Effector memory CD4-positive, alpha-beta T cell (primary cell): ENCODE data around the gene RPL12.

Source experiments
- DNase-seq, 3 donors: peaks; one replicate each; pipeline ENCODE4 v3.0.0-alpha.2; 2020
- H3K27ac ChIP-seq: 2 replicates; pipeline ENCODE4 v1.7.0; 2013; ENCODE audit warnings: mild to moderate bottlenecking, low read length, moderate library complexity; ENCODE audit not compliant: insufficient read depth, poor library complexity, severe bottlenecking
- H3K27me3 ChIP-seq: replicated peaks from 2 replicates; pipeline ENCODE4 v1.7.0; 2013; ENCODE audit warnings: mild to moderate bottlenecking, low read length; ENCODE audit not compliant: insufficient read depth, control insufficient read depth, poor library complexity, severe bottlenecking
- H3K36me3 ChIP-seq: 2 replicates; pipeline ENCODE4 v1.7.0; 2013; ENCODE audit warnings: mild to moderate bottlenecking, low read length, moderate library complexity; ENCODE audit not compliant: control insufficient read depth, insufficient read depth
- H3K4me1 ChIP-seq: 2 replicates; pipeline ENCODE4 v1.7.0; 2013; ENCODE audit warnings: low read length, mild to moderate bottlenecking; ENCODE audit not compliant: control insufficient read depth, insufficient read depth, poor library complexity, severe bottlenecking
- H3K4me3 ChIP-seq: 2 replicates; pipeline ENCODE4 v1.7.0; 2013; ENCODE audit warnings: low read length, low read depth, mild to moderate bottlenecking; ENCODE audit not compliant: insufficient read depth, poor library complexity, severe bottlenecking
- H3K9me3 ChIP-seq: 2 replicates; pipeline ENCODE4 v1.7.0; 2013; ENCODE audit warnings: mild to moderate bottlenecking, low read length, moderate library complexity; ENCODE audit not compliant: control insufficient read depth

Gene RPL12

GRCh38 chr9:127492616-127493015 lies 41.4 kb upstream of the RPL12 start:
- Histone ChIP-seq H3K36me3 (peaks cover 36% of the 10 kb centered on the region), H3K27me3 (no peaks in the 10 kb centered on the region), H3K27ac (no peak overlapping the region), H3K4me3 (no peak overlapping the region), H3K9me3 (no peaks in the 10 kb centered on the region), H3K4me1 (no peaks in the 10 kb centered on the region)
- no peak for DNase-seq

GRCh38 chr9:127491516-127491915 lies 40.3 kb upstream of the RPL12 start:
- no peaks in the 10 kb centered on the region for H3K27me3 ChIP-seq
- no peak overlapping the region for H3K4me3 ChIP-seq
- H3K36me3 ChIP-seq: peaks cover 27% of the 10 kb centered on the region
- DNase-seq: no peak
- H3K4me1 ChIP-seq: no peaks in the 10 kb centered on the region
- H3K27ac ChIP-seq: no peak overlapping the region
- no peaks in the 10 kb centered on the region for H3K9me3 ChIP-seq

GRCh38 chr9:127490535-127491230 lies 39.5 kb upstream of the RPL12 start:
- Histone ChIP-seq H3K27me3 (no peaks in the 10 kb centered on the region), H3K4me1 (no peaks in the 10 kb centered on the region), H3K4me3 (no peak overlapping the region), H3K9me3 (no peaks in the 10 kb centered on the region), H3K27ac (no peak overlapping the region), H3K36me3 (peaks cover 24% of the 10 kb centered on the region)
- DNase-seq: no peak

GRCh38 chr9:127489471-127490115 lies 38.4 kb upstream of the RPL12 start:
- Histone ChIP-seq H3K36me3 (peaks cover 24% of the 10 kb centered on the region), H3K4me3 (no peak overlapping the region)

GRCh38 chr9:127488946-127489345 lies 37.7 kb upstream of the RPL12 start:
- no peak overlapping the region for H3K27ac ChIP-seq
- peaks cover 21% of the 10 kb centered on the region for H3K36me3 ChIP-seq
- H3K27me3 ChIP-seq: no peaks in the 10 kb centered on the region
- no peaks in the 10 kb centered on the region for H3K4me1 ChIP-seq
- H3K4me3 ChIP-seq: no peak overlapping the region
- DNase-seq: no peak
- no peaks in the 10 kb centered on the region for H3K9me3 ChIP-seq

More at GRCh38 chr9:127489471-127490115, 38.4 kb upstream of the RPL12 start:
- Histone ChIP-seq H3K4me1 (no peaks in the 10 kb centered on the region), H3K27ac (no peak overlapping the region), H3K27me3 (no peaks in the 10 kb centered on the region), H3K9me3 (no peaks in the 10 kb centered on the region)
- DNase-seq: no peak

- Histone ChIP-seq H3K27me3 (no peaks in the 10 kb centered on the region), H3K4me3 (no peak overlapping the region), H3K4me1 (no peaks in the 10 kb centered on the region), H3K9me3 (no peaks in the 10 kb centered on the region), H3K36me3 (peaks cover 27% of the 10 kb centered on the region), H3K27ac (no peak overlapping the region)
- no peak for DNase-seq
Observed at GRCh38 chr9:127485995-127486394, 34.8 kb upstream of the RPL12 start.

- no peak for DNase-seq
- Histone ChIP-seq H3K9me3 (no peaks in the 10 kb centered on the region), H3K27ac (no peak overlapping the region), H3K4me3 (no peak overlapping the region), H3K4me1 (no peaks in the 10 kb centered on the region), H3K36me3 (peaks cover 38% of the 10 kb centered on the region), H3K27me3 (no peaks in the 10 kb centered on the region)
Observed at GRCh38 chr9:127482662-127483061, 31.5 kb upstream of the RPL12 start.

- no peak for DNase-seq
- no peak overlapping the region for H3K27ac ChIP-seq
- H3K4me3 ChIP-seq: no peak overlapping the region
- H3K9me3 ChIP-seq: no peaks in the 10 kb centered on the region
- peaks cover 32% of the 10 kb centered on the region for H3K36me3 ChIP-seq
- H3K4me1 ChIP-seq: no peaks in the 10 kb centered on the region
- H3K27me3 ChIP-seq: no peaks in the 10 kb centered on the region
Observed at GRCh38 chr9:127479507-127480081, 28.4 kb upstream of the RPL12 start.

- H3K36me3 ChIP-seq: peaks cover 20% of the 10 kb centered on the region
Observed at GRCh38 chr9:127474592-127474991, 23.4 kb upstream of the RPL12 start.

GRCh38 chr9:127473932-127474331 lies 22.7 kb upstream of the RPL12 start:
- H3K4me3 ChIP-seq: no peak overlapping the region
- H3K27ac ChIP-seq: no peak overlapping the region
- no peaks in the 10 kb centered on the region for H3K4me1 ChIP-seq
- H3K27me3 ChIP-seq: no peaks in the 10 kb centered on the region
- H3K36me3 ChIP-seq: peaks cover 14% of the 10 kb centered on the region
- H3K9me3 ChIP-seq: no peaks in the 10 kb centered on the region
- DNase-seq: no peak

More at GRCh38 chr9:127474592-127474991, 23.4 kb upstream of the RPL12 start:
- Histone ChIP-seq H3K4me1 (no peaks in the 10 kb centered on the region), H3K4me3 (no peak overlapping the region), H3K9me3 (no peaks in the 10 kb centered on the region), H3K27me3 (no peaks in the 10 kb centered on the region), H3K27ac (no peak overlapping the region)
- DNase-seq: no peak
